Measurements from ENCODE around the gene PICALM. TPM values are rescaled to one million over a fixed set of nuclear protein-coding genes. Genes with fewer than 3 reads are reported as not detected.

Gene PICALM
- total and polyA plus RNA-seq, 2 of the 13 experiments (the other 11 are each of a cell fraction or from before 2014, with no cell fraction given): 97.6 to 154 TPM

- TF ChIP-seq ZHX1 (CRISPR knock-in tag; IDR thresholded peaks at IDR 0.05; ENCODE audit: low read depth): peak; percentile 86; the same call in 1 of the 2 replicates
- 0 out of 2 replicates have a peak, but pooled peaks have one; percentile 43 for TF ChIP-seq KDM3A (CRISPR knock-in tag; IDR thresholded peaks at IDR 0.05; ENCODE audit: low read depth)
- peak; percentile 75; the same call in 1 of the 2 replicates for TF ChIP-seq ZNF580 (CRISPR knock-in tag; IDR thresholded peaks at IDR 0.05; ENCODE audit: borderline replicate concordance, low read depth)
- no peak for TF ChIP-seq SCMH1 (CRISPR knock-in tag; IDR thresholded peaks at IDR 0.05; ENCODE audit: borderline replicate concordance)
- peak; percentile 70; the same call in 1 of the 2 replicates for TF ChIP-seq KLF12 (CRISPR knock-in tag; IDR thresholded peaks at IDR 0.05; ENCODE audit: borderline replicate concordance)
- peak; percentile 92 for TF ChIP-seq GTF2F1 (IDR thresholded peaks at IDR 0.05; ENCODE audit: low read length)
- TF ChIP-seq NFATC3 (CRISPR knock-in tag; IDR thresholded peaks at IDR 0.05): no peak
- TF ChIP-seq CERS6 (CRISPR knock-in tag; IDR thresholded peaks at IDR 0.05): no peak
- TF ChIP-seq ATM (IDR thresholded peaks at IDR 0.05; ENCODE audit: borderline replicate concordance): no peak
- TF ChIP-seq SSRP1 (CRISPR knock-in tag; IDR thresholded peaks at IDR 0.05): no peak
- TF ChIP-seq SIX1 (CRISPR knock-in tag; IDR thresholded peaks at IDR 0.05; ENCODE audit: borderline replicate concordance): no peak
- peak; percentile 59 for TF ChIP-seq HDAC2 (CRISPR knock-in tag; IDR thresholded peaks at IDR 0.05)
- peak; percentile 28; the same call in 1 of the 2 replicates for TF ChIP-seq ZSCAN25 (CRISPR knock-in tag; IDR thresholded peaks at IDR 0.05)
- TF ChIP-seq YEATS4 (CRISPR knock-in tag; IDR thresholded peaks at IDR 0.05; ENCODE audit: borderline replicate concordance): peak; percentile 76
- peak; percentile 86 for TF ChIP-seq RFX5 (IDR thresholded peaks at IDR 0.05; ENCODE audit: low read depth, low read length)
- no peak for TF ChIP-seq ZNF646 (CRISPR knock-in tag; IDR thresholded peaks at IDR 0.05)
- TF ChIP-seq ZNF263 (CRISPR knock-in tag; IDR thresholded peaks at IDR 0.05): no peak
- TF ChIP-seq SOX5 (CRISPR knock-in tag; IDR thresholded peaks at IDR 0.05; ENCODE audit: borderline replicate concordance): peak; percentile 75
- TF ChIP-seq CREB3 (CRISPR knock-in tag; IDR thresholded peaks at IDR 0.05): no peak
- peak; percentile 82 for TF ChIP-seq RBFOX2 (IDR thresholded peaks at IDR 0.05; ENCODE audit: low read depth, low read length)
These were observed at the start of gene PICALM (continued) for GRCh38 chr11:86068951-86069407.
